Measurements from ENCODE around the gene PPP1CC.

DNA sequence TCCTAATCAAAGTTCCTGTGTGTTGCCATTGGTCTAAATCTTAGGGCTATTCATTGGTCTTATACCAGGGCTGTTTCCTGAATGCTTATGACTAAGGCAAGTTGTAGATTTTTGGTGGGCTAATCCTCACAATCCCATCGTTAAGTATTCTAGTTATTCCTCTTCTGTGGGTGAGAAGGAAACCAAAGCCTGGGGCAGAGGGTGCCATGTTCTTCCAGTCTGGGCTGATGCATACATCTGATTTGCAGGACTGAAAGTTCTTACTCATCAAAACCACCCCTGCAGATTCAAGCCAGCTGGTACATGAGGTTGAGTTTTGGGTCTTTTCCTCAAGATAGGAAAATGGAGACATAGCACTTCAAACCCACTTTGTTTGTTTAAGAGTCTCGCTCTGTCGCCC lies 25.7 kb downstream of the PPP1CC start:
- TF ChIP-seq, protein P1, sequence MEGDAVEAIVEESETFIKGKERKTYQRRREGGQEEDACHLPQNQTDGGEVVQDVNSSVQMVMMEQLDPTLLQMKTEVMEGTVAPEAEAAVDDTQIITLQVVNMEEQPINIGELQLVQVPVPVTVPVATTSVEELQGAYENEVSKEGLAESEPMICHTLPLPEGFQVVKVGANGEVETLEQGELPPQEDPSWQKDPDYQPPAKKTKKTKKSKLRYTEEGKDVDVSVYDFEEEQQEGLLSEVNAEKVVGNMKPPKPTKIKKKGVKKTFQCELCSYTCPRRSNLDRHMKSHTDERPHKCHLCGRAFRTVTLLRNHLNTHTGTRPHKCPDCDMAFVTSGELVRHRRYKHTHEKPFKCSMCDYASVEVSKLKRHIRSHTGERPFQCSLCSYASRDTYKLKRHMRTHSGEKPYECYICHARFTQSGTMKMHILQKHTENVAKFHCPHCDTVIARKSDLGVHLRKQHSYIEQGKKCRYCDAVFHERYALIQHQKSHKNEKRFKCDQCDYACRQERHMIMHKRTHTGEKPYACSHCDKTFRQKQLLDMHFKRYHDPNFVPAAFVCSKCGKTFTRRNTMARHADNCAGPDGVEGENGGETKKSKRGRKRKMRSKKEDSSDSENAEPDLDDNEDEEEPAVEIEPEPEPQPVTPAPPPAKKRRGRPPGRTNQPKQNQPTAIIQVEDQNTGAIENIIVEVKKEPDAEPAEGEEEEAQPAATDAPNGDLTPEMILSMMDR (IDR thresholded peaks at IDR 0.05) = no peak
- TF ChIP-seq POLR2A (IDR thresholded peaks at IDR 0.05) (no peak), POLR2AphosphoS5 (IDR thresholded peaks at IDR 0.05) (no peak)
